Measurements from ENCODE around the gene BRD3OS.

DNA sequence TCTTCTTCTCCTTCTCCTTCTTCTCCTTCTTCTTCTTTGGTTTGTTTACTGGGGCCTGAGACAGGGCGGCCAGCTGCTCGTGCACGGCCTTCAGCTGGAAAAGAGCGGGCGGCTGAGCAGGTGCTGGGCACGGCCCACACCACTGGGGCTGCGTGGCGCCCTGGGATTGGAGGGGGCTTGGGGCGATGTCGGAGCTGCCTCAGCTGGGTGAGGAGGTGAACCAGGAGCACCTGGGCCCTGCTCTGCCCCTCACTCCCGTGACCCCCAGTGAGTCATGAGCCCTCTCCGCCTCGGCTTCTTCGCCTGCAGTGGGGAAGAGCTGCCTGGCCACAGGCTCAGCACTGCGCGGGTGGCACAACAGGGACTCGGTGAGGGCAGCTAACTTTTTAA, 14.9 kb downstream of the BRD3OS start:
- TF ChIP-seq RAD21 (IDR thresholded peaks at IDR 0.05; ENCODE audit: low read length) (no peak), RCOR1 (IDR thresholded peaks at IDR 0.05; ENCODE audit: insufficient replicate concordance, low read length) (no peak), POLR2A (IDR thresholded peaks at IDR 0.05; ENCODE audit: low read depth, low read length) (no peak), MAFK (IDR thresholded peaks at IDR 0.05; ENCODE audit: low read depth, low read length) (no peak), CHD1 (IDR thresholded peaks at IDR 0.05; ENCODE audit: low read depth, low read length) (no peak), MXI1 (IDR thresholded peaks at IDR 0.05; ENCODE audit: borderline replicate concordance, low read depth, low read length) (no peak), ELK1 (IDR thresholded peaks at IDR 0.05; ENCODE audit: borderline replicate concordance, low read depth, low read length) (no peak)
- TF ChIP-seq, protein P1, sequence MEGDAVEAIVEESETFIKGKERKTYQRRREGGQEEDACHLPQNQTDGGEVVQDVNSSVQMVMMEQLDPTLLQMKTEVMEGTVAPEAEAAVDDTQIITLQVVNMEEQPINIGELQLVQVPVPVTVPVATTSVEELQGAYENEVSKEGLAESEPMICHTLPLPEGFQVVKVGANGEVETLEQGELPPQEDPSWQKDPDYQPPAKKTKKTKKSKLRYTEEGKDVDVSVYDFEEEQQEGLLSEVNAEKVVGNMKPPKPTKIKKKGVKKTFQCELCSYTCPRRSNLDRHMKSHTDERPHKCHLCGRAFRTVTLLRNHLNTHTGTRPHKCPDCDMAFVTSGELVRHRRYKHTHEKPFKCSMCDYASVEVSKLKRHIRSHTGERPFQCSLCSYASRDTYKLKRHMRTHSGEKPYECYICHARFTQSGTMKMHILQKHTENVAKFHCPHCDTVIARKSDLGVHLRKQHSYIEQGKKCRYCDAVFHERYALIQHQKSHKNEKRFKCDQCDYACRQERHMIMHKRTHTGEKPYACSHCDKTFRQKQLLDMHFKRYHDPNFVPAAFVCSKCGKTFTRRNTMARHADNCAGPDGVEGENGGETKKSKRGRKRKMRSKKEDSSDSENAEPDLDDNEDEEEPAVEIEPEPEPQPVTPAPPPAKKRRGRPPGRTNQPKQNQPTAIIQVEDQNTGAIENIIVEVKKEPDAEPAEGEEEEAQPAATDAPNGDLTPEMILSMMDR (conservative IDR thresholded peaks at IDR 0.05; ENCODE audit: low read depth, low read length): no peak
